AG04449 (cell line): ENCODE data around the gene CTTNBP2.

ENCODE experiments used
- CTCF ChIA-PET: fragments of 350-600 bp; formaldehyde crosslinking; extraction: SDS; loops from one replicate; lab custom pipeline; 2021; ENCODE audit warnings: antibody characterized with exemption; lab: Yijun Ruan, JAX
- POLR2A ChIA-PET: fragments of 400-600, 350-600 bp; formaldehyde crosslinking; extraction: SDS; loops from one replicate; lab custom pipeline; 2020; ENCODE audit warnings: antibody characterized with exemption, inconsistent platforms; lab: Yijun Ruan, JAX
- DNase-seq: peaks from one replicate; pipeline ENCODE4 v3.0.0-alpha.2; 2010; ENCODE audit warnings: low read depth, low spot score
- H3K4me3 ChIP-seq: 2 replicates; pipeline ENCODE4 v1.5.1; 2011; ENCODE audit warnings: low read depth, mild to moderate bottlenecking, control low read depth, low read length
- TF ChIP-seq, protein P1 (sequence below): IDR thresholded peaks from one replicate; pipeline ENCODE4 v1.5.1; 2011; ENCODE audit warnings: mild to moderate bottlenecking, moderate library complexity, low read length, control low read depth, inconsistent platforms; ENCODE audit not compliant: insufficient read depth; ENCODE audit errors: missing control alignments

The CTTNBP2 gene

DNA sequence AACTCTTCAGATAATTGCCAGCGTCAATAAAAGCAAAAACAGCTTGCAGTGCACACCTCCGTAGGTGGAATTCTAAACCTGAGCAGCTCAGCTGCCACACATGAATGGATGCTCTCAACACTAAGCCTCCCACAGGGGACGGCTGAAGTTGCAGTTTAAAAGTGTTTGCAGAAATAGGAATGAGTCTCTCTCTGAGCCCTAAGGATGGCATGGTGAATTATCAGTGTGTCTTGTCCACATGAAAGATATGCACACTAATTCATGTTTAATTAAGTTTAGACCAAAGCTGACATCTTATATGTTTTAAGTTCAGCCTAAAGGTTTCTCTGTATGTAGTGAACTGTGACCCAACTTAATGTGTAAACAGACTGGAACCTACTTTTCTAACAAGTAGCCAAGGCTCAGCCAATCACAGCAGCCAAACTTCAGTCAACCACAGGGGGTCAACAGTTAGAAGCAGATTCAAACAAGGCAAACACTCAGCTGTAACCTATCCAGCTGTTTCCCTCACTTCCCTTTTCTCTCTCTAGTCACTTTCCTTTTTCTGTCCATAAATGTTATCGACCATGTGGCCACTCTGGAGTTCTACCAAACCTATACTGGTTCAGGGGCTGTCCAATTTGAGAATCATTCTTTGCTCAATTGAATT, 38.1 kb downstream of the CTTNBP2 start:
- no peak for DNase-seq
- ChIA-PET POLR2A (no interaction called here), CTCF (no interaction called here)
- no peak overlapping the region for H3K4me3 ChIP-seq
- TF ChIP-seq, protein P1, sequence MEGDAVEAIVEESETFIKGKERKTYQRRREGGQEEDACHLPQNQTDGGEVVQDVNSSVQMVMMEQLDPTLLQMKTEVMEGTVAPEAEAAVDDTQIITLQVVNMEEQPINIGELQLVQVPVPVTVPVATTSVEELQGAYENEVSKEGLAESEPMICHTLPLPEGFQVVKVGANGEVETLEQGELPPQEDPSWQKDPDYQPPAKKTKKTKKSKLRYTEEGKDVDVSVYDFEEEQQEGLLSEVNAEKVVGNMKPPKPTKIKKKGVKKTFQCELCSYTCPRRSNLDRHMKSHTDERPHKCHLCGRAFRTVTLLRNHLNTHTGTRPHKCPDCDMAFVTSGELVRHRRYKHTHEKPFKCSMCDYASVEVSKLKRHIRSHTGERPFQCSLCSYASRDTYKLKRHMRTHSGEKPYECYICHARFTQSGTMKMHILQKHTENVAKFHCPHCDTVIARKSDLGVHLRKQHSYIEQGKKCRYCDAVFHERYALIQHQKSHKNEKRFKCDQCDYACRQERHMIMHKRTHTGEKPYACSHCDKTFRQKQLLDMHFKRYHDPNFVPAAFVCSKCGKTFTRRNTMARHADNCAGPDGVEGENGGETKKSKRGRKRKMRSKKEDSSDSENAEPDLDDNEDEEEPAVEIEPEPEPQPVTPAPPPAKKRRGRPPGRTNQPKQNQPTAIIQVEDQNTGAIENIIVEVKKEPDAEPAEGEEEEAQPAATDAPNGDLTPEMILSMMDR, result no peak

DNA sequence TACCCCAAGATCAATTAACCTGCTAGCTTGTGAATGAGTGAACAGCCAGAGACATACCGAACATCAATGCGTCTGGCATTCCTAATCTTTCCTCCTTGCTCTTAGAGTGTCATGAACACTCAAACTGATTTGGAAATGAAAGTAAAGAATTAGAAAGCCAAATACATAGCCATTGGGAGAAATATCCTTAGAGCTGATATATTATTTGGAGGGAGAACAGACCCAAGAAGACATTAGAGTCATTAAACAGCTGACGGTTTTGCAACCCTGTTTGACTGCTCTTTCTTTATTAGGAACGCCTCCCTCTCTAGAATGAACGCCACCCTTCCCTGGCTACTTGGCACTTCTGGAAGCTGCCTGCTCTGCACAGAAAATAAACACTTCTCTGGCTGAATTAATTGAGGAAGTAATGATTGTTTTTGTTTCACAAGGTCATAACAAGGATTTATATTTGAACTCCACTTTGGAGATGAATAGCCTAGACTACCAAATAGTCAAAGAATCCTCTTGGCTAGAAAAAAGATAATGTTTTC, 42.8 kb downstream of the CTTNBP2 start:
- DNase-seq, result no peak
- CTCF ChIA-PET, result no interaction called here
- no peak overlapping the region for H3K4me3 ChIP-seq
- TF ChIP-seq, protein P1, result no peak
- POLR2A ChIA-PET, result no interaction called here

DNA sequence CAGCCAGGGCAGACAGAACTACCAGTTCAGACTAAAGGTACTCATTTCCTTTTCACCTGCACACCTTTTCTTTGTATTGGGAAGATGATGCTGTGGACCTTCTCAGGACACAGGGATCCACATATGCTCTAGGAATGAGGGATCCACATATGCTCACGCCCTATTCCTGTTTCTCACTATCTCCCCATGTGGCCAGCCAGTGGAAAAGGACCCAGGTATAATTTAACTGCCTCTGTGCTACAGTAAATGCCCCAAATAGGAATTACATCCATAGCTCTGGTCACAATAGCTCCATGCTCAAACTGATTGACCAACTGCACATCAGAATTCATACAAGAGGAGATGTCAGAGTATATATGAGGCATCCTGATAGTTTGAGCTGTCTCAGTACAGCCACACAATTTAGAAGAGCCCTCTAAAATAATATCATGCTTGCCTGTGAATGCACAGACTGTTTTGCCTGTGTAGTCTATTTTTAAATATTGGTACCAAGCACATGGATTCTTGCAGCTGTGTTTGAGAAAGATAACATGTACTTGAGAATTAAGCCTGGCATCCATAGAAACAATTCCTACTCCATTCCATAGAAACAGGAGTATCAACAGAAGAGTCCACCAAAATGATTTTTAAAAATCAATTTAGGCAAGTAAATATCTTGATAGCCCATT, 43.7 kb downstream of the CTTNBP2 start:
- POLR2A ChIA-PET, result no interaction called here

DNA sequence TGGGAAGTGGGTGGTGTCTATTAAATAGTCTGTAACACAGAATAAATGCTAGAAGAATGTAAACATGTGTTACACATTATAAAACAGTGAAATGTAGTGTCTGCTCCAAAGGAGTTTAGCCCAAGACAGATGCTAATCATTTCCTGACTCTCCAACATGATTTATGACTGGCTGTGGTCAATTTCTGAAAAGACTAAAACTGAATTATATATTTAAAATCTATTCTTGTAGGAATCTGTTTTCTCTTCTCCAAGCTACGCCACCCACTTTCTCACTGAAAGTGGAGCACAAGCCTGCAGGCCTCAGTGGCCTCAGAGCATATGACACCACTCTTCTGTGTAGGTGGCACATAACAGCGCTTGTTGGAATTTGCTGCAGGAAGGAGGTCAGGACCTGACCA, 44.4 kb downstream of the CTTNBP2 start:
- POLR2A ChIA-PET, result no interaction called here

More for the DNA sequence above, 43.7 kb downstream of the CTTNBP2 start:
- no peak for DNase-seq
- no peak overlapping the region for H3K4me3 ChIP-seq
- TF ChIP-seq, protein P1, result no peak
- CTCF ChIA-PET, result no interaction called here

DNA sequence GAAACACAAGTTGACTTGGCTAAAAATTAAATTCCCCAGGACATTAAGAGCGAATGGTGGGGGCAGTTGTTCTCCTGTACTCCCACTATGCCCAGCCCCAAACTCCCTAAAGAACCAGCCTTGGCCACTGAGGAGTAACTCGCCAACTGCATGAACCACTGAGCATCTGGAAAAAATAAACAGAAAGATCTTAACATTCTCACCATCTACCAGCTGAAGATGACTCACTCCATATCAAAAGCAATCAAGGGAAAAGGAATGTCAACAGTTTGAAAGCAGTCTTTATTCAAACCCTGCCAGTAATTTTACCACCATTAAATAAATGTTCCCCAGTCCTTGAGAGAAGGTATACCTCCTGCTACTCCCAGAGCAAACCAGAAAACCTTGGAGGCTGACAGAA, 45.4 kb downstream of the CTTNBP2 start:
- TF ChIP-seq, protein P1, result no peak
- peak; percentile 23 for DNase-seq
- H3K4me3 ChIP-seq, result no peak overlapping the region
- CTCF ChIA-PET, result no interaction called here
- POLR2A ChIA-PET, result no interaction called here

More for the DNA sequence above, 44.4 kb downstream of the CTTNBP2 start:
- TF ChIP-seq, protein P1, result no peak
- DNase-seq, result no peak
- CTCF ChIA-PET, result no interaction called here
- H3K4me3 ChIP-seq, result no peak overlapping the region

DNA sequence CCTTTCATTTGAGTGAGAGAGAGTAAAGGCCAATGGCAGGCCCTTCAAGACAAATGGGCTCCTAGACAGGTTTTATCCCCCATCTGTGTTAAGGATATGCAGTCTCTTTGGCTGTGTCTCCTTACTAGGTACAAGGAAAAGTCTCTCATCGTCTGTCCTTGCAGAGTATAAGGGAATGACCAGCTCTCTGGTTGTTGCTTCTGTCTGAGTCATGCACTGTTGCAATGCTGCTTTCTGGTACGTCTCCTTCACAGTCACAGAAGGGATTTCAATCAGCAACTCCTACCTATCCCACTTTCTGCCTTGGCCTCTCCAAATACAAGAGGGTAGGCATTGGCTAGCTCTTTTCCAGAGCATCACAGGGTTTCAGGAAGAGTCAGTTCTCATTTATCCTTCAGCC, 48.1 kb downstream of the CTTNBP2 start:
- ChIA-PET CTCF (no interaction called here), POLR2A (no interaction called here)
- no peak overlapping the region for H3K4me3 ChIP-seq
- DNase-seq, result no peak
- TF ChIP-seq, protein P1, result no peak
